HG02678 (cell line): Measurements from ENCODE around the gene GGT5.
"Not testable (repeated sequence)": the region's sequence is repeated elsewhere in the genome, so short reads cannot be mapped to it uniquely, and the experiment has no call there.

Experiments
- ATAC-seq: cut with Tn5 transposase; IDR thresholded peaks from one replicate; pipeline ENCODE4 v1.9.1; 2021; ENCODE audit warnings: mild to moderate bottlenecking, moderate library complexity; ENCODE audit not compliant: unreplicated experiment

The GGT5 gene

DNA sequence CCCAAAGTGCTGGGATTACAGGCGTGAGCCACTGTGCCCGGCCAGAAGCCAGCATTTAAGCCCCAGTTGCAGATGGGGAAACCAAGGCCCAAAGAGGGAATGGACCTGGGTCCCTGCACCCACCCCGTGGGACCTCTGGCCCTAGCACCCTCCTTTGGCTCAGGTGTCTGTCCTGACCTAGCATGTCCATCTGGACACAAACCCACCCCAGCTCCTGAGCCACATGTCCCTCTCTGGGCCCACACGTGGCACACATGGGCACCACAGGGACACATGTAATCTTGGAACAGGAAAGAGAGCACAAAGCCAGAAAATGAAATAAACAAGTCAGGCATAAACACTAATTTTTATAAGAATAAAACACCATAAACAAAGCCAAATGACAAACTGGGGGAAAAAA lies 9.6 kb downstream of the GGT5 start:
- no peak for ATAC-seq

DNA sequence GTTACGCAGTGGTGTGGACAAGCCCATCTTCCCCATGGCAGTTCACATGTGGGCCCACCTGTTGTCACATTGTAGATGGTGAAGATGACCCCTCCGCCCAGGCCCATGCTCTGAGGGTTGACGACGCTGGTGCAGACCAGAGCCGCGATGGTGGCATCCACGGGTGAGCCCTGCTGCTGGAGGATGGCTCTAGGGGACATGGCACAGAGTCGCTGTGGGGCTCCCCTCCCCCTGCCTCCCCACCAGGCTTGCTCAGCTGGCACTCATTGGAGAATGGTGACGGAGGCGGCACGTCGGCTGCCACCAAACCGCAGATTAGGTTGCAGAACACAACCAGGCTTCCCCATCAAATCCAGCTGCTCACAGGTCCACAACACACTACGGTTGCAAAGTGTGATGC lies 11.1 kb downstream of the GGT5 start:
- no peak for ATAC-seq

DNA sequence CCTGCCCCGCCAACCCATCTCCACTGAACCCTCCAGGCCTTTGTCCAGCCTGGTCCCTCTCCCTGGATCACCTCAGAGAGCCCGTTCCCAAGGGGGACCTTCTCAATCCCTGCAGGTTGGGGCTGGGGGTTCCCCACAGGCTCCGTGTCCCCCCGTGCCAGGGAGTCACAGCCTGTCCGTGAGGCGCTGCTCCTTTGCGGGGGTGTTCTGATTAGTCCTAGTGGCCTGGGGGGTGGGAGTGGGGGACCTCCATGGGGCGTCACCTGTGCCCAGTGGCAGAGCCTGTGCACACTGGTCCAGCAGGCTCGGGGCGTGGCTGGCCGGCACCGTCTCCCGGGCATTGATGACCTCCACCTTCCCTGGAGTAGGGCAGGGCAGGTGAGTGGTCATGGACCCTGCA lies 11.6 kb downstream of the GGT5 start:
- ATAC-seq = no peak

DNA sequence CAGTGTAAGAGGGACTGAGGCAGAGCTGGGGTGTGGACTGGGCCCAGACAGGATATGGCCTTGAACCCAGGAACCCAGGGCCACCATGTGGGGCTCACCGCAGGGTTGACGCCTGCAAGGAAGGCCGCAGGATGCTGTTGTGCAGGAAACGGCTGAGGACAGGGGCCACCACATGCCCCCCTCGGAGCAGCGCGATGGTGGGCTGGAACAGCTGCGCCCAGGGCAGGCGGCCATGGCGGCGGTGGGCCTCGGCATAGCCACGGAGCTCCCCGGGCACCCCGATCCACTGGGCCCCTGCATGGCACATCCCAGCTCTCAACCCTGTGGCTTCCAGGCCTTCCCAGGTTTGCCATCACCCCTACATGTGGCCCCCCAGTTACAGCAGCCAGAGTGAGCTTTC lies 12.2 kb downstream of the GGT5 start:
- ATAC-seq = no peak

DNA sequence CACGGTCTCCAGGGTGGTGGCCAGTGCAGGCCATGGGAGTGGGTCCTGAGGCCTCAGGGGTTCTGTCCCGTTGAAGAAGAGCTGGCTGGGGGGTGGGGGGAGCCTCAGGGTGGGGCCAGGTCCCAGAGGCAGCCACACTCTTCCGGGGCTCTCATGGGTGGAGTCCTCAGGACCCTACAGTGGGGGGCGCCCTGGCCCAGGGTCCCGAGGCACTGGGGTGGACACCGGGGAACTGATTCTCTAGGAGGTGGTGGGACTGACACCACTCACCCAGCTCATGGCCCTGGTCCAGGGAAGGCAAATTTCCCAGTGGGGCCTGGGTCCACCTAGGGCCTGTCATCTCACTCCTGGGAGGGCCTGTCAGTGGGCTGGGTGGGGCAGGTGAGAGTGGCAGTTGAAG lies 12.8 kb downstream of the GGT5 start:
- ATAC-seq = no peak

DNA sequence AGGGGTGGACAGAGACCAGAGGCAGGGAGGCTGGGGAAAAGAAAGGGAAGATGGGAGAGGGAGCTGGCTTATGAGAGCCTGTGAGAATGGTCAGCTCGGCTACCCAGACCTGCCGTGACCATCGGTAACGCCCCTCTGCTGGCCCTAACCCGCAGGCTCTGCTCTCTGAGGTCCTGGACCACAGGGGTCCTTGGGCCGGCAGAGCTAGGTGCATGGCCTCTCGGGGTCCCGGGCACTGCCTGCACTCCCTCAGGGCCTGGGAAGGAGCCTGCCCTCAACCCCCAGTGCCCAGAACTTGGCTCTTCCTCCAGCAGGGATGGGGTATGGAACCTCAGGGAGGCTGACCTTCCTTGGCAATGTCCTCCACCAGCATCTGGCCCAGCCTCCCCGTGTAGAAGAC lies 13.2 kb downstream of the GGT5 start:
- no peak for ATAC-seq

DNA sequence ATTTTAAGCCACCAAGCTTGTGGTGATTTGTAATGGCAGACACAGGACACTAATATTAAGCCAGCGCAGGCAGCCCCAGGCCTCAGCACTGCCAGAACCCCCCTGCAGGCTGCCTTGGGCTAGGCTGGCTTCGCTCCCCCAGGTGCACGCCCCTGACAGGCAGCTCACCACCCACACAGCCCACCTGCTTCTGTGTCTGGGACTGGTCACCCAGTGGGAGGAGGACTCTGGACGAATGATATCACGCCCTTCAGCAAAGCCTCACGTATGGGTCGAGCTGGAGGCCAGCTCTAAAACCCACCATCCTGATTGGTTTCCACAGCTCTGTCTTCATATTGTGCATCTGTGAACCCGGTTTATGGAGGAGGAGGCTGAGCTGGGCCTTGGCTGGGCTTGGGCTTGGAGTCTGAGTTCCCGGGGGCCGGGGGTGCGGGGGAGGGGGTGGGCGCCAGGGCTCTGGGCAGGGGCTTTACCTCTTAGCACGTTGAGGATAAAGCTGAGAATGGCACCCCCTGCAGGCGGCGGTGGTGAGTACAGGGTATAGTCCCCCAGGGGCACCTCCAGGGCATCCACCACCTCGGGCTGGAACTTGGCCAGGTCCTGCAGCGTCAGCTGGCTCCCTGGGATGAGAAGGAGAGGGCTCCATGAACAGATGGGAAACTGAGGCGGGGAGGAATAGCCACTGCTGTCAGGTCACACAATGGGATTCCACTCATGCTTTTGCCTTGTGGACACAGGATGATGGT lies 13.8 kb downstream of the GGT5 start:
- no peak for ATAC-seq

DNA sequence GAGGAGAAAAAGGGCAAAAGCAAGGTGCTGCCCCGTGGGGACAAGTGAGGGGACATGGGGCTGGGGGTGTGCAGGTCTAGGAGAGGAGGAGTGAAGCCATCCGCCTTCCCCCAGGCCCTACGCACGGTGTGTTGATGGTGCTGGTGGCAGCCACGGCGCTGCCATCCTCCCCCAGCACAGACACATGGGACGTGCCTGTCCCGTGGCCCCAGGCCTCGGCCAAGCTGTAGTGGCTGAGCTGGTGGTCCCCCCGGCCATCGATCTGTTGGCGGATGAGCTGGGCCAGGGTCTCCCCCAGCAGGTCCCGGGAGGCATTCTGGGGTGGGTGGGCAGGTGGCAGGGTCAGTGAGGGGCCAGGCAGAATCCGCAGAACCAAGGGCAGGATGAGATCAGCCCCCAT lies 18.9 kb downstream of the GGT5 start:
- ATAC-seq = no peak

DNA sequence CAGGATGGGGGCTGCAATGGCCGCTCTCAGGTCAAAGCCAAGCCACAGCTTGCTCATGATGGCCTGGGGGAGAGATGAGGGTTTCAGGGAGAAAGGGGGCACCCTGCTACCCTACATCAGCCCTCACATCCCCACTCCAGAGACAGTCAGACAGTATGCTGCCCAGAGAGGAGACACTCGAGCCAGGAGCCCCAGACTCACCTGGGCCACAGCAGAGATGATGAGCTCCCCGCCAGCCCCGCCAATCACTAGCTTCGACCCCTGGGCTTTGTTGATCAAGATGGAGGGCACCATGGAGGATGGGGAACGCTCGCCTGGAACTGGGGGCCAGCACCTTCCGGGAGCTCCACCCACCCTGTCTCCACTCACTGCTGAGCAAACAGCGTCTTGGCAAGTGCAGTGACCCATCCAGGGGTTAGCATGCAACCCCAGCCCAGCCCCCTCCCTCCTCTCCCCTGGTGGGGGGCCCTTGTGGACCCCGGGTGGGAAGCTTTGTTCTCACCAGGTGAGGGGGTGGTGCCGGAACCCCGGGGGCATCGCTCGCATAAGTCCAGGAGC lies 19.8 kb downstream of the GGT5 start:
- ATAC-seq = no peak

DNA sequence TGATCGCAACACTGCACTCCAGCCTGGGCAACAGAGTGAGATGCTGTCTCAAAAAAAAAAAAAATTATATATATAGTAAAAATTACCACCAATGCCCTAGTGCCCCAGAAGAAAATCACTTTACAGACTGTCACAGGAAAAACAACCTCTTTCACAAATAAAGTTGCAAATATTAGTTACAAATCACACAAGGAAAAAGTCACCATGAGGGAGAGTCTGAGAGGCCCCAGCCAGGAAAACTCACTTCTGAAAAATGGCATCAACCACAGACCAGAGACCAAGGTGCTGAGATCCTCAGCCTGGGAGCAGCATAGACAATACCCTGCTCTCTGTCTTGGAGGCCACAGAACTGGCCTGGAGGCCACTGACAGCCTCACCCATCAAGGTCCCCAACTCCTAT lies 20.4 kb downstream of the GGT5 start:
- ATAC-seq = no peak

DNA sequence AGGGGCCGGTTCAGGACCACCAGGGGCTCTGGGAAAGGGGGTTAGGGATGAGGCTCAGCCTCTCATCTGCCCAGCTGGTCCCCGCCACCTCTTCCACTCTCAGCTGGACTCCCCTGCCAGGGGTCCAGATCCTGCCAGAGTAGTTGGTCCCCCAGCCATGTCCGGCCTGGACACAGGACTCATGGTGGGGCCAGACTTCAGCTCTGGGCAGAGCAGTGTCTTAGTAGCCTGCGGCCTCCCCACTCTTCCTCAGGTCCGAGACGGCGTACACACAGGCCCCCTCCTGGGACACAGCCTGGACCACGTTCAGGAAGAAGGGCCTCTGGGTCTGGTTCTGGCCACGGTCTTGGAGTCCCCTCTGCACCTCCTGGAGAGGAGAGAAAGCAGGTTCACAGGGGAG lies 25.1 kb downstream of the GGT5 start:
- no peak for ATAC-seq

DNA sequence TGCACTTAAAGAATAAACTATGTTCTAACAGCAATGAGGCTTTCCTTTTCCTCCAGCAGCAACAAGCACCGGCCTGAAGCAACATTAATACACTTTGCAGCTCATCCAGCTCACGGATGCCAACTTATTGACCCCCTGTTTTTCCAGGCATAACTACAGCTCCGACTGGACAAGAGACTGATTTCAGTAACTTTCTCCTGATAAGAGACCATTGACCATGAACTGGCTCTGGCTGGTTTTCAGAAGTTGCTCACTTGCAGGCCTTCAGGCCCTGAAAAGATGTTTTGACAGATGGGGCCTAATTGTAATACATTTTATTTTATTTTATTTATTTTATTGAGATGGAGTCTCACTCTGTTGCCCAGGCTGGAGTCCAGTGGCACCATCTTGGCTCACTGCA lies 27.5 kb downstream of the GGT5 start:
- no peak for ATAC-seq

DNA sequence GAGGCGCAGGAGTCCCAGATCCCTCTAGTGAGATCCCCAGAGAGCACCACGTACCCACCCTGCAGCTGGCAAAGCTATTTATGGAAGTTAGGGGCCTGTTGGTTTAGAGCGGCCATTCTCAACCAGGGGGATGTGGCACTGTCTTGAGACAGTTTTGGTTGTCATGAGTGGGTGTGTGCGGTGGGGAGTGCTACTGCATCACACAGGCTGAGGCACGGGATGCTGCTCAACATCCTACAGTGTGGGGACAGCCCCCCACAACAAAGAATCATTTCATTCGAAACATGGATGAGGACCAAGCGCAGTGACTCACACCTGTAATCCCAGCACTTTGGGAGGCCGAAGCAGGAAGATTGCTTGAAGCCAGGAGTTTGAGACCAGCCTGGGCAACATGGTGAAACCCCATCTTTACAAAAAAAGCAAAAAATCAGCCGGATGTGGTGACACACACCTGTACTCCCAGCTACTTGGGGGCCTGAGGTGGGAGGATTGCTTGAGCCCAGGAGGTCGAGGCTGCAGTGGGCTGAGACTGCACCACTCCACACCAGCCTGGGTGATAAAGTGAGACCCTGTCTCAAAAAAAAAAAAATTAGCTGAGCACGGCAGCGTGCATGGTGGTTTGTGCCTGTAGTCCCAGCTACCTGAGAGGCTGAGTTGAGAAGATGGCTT lies 28.2 kb downstream of the GGT5 start:
- no peak for ATAC-seq

DNA sequence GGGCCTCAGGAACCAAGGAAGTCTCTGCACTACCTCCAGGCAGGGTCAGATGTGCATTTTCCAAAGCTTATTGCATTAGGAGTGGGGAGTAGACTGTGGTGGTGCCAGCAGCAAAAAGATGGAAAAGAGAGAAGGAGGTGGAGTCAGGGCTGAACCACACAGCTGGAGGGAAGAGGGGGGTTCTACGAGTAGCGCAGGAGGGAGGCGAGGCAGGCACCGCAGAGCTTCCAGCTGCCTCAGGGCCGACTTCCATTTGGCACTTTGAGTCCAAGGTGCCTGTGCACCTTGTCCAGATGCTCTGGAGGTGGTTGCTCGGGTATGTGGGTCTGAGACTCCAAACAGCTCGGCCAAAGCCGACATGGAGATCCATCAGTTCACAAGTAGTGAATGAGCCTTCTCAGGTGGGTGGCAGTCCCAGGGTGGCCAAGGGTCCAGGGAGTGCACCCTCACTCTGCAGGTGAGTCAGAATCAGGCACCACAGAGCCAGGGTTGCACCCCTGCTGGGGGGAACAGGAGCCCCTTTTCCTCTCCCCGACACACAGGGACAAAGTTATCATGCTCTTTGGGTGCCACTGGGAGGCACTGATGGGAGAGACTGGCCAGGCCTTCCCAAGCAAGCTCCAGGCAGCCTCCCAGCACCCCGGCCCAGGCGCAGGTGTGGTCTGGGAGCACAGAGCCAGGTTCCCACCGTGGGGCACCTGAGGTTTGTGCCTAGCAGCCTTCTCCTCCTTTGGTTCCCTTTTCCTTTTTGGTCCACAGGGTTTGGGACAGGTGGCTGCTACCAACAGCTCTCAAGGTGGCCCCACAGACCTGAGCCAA lies 30.2 kb downstream of the GGT5 start:
- ATAC-seq = no peak

DNA sequence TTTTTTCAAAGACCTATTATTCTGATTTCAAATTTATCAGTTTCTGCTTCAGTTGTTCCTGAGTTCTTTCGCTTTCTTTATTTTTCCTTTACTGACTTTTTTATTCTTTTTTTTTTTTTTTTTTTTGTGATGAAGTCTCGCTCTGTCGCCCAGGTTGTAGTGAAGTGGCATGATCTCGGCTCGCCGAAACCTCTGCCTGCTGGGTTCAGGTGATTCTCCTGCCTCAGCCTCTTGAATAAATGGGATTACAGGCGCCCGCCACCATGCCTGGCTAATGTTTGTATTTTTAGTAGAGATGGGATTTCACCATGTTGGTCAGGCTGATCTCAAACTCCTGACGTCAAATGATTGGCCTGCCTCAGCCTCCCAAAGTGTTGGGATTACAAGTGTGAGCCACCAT lies 31.8 kb downstream of the GGT5 start:
- ATAC-seq = not testable (repeated sequence)

DNA sequence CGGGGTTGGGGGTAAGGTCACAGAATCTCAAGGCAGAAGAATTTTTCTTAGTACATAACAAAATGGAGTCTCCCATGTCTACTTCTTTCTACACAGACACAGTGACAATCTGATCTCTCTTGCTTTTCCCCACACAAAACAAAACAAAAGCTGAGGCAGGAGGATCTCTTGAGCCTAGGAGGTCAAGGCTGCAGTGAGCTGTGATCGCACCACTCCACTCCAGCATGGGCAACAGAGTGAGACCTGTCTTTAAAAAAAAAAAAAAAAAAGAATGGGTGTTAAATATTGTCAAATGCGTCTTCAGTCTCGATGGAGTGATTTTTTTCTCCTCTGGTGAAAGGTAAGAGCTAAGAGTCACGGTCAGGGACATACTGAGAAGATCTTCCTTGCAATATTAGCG lies 33.2 kb downstream of the GGT5 start:
- ATAC-seq = not testable (repeated sequence)

DNA sequence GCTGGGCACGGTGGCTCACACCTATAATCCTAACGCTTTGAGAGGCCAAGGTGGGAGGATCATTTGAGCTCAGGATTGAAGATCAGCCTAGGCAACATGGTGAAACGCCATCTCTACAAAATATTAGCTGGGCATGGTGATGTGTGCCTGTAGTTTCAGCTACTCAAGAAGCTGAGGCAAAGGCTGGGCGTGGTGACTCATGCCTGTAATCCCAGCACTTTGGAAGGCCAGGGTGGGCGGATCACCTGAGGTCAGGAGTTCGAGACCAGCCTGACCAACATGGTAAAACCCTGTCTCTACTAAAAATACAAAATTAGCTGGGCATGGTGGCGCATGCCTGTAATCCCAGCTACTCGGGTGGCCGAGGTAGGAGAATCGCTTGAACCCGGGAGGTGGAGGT lies 34.5 kb downstream of the GGT5 start:
- ATAC-seq = not testable (repeated sequence)

DNA sequence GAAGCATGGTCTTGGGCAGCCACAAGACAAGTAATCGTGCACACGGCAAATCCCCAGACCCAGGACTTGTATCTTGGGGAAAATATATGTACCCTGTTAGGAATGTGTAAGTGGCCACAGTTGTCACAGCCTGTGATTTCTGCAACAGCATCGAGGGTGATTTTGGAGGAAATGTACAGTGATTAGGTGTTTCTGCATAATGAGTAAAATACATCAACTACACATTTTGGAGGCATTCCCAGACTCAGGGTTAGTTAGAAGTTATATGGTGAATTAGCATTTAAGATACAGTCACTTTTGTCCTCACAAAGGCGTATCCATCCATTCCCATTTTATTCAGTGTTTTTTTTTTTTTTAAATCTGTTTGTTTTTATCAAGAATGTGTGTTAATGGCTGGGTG lies 35.2 kb downstream of the GGT5 start:
- ATAC-seq = no peak

DNA sequence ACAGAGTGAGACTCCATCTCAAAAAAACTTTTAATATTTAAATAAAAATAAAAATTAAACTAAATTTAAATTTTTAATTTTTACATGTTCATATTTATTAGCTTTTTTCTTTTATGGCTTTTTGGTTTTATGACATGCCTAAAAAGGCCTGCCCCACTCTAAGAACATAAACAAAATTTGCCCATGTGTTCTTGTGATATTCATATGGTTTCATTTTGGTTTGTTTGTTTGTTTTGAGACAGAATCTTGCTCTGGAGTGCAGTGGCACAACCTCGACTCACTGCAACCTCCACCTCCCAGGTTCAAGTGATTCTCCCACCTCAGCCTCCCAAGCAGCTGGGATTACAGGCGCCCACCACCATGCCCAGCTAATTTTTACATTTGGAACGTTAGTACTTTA lies 35.9 kb downstream of the GGT5 start:
- ATAC-seq = no peak

DNA sequence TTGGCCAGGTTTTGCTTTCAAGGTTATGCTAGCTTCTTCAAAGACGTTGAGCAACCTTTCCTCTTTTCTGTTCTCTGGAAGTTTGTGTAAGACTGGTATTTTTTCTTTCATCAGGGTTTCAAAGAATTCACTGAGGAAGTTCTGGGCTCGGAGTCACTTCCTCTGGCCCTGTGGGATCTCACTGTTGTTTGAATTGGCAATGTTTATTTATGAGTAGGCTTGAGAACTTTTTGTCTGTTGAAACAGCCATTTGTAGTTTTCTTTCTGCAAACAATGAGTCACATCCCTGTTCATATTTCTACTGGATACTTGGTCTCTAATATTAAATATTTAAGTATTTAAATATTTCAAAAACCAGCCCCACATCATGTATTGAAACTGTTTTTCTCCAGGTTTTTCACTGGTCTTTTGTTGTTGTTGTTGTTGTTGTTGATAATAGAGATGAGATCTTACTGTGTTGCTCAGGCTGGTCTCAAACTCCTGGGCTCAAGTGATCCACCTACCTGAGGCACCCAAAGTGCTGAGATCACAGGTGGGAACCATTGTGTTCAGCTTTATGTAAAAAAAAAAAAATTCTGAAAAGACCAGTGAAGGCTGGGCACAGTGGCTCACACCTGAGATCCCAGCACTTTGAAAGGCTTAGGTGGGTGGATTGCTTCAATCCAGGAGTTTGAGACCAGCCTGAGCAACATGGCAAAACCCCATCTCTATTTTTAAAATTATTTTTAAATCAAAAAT lies 36.7 kb downstream of the GGT5 start:
- ATAC-seq = no peak
